Measurements from ENCODE around the gene SNX17. TPM values are rescaled to one million over a fixed set of nuclear protein-coding genes. Genes with fewer than 3 reads are reported as not detected.

Gene SNX17
- total and polyA plus RNA-seq, 2 donors (not counting 1 experiment from before 2014, with no cell fraction given): 118 to 155 TPM

DNA sequence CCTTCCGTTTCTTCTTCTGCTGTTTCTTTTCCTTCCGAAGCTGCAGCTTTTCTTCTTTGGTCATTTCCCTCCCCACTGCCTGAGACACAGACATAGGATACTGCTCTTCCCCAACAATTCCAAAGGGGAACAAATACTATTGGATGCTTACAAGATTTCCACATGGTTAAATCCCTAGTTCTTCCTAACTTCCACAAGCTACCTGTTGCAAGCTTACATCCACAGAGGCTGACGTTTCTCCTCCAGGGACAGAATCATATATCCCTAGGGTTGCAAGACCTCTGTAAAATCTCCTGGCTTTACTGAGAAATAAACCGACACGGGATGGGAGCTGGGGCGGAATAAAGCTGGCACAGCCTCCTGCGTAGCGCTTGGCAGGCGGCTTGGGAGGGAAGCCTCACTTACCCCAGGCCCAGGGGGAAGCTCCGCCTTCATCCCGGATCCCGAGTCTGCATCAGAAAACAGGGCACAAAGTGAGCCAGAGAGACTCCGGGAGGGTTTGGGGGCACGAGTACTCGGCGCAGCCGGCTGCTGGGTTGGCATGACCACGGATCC is 868 bp upstream of the SNX17 start:
- TF ChIP-seq, protein P1, sequence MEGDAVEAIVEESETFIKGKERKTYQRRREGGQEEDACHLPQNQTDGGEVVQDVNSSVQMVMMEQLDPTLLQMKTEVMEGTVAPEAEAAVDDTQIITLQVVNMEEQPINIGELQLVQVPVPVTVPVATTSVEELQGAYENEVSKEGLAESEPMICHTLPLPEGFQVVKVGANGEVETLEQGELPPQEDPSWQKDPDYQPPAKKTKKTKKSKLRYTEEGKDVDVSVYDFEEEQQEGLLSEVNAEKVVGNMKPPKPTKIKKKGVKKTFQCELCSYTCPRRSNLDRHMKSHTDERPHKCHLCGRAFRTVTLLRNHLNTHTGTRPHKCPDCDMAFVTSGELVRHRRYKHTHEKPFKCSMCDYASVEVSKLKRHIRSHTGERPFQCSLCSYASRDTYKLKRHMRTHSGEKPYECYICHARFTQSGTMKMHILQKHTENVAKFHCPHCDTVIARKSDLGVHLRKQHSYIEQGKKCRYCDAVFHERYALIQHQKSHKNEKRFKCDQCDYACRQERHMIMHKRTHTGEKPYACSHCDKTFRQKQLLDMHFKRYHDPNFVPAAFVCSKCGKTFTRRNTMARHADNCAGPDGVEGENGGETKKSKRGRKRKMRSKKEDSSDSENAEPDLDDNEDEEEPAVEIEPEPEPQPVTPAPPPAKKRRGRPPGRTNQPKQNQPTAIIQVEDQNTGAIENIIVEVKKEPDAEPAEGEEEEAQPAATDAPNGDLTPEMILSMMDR (conservative IDR thresholded peaks at IDR 0.05 in 1 of 2, IDR thresholded peaks at IDR 0.05 in 1 of 2; ENCODE audit: low read depth in 1 of 2, low read length in 2 of 2): no peak
- TF ChIP-seq EZH2 (IDR thresholded peaks at IDR 0.05; ENCODE audit: low read length, missing control alignments): no peak
- no peaks in the 10 kb centered on the region for H4K20me1 ChIP-seq (ENCODE audit: control insufficient read depth, extremely low read depth, insufficient read depth, low read length)
- H3K4me3 ChIP-seq (replicated peaks in 1 of 4; ENCODE audit: control extremely low read depth in 1 of 4, insufficient read depth in 1 of 4, low read depth in 3 of 4, low read length in 4 of 4): peak overlapping the region; percentile 96 to 99 (median 97)
- H3K36me3 ChIP-seq (ENCODE audit: control insufficient read depth, insufficient read depth, low read length): peaks cover 30% of the 10 kb centered on the region
- no peaks in the 10 kb centered on the region for H3K9me3 ChIP-seq (ENCODE audit: control insufficient read depth, insufficient read depth, low read depth, low read length)
- peak; percentile 54 to 62 for DNase-seq (ENCODE audit: low read depth in 2 of 2)
- no peaks in the 10 kb centered on the region for H3K27me3 ChIP-seq (ENCODE audit: control insufficient read depth, insufficient read depth, low read length)
- H2AFZ ChIP-seq (ENCODE audit: low read length): peak overlapping the region; percentile 95
- peak overlapping the region; percentile 95 for H3K27ac ChIP-seq (ENCODE audit: insufficient read depth, low read length)
- H3K4me1 ChIP-seq (ENCODE audit: control insufficient read depth, extremely low read depth, insufficient read depth, low read length): peaks cover 14% of the 10 kb centered on the region
- H3K4me2 ChIP-seq (ENCODE audit: extremely low read depth, insufficient read depth, low read length): peak overlapping the region; percentile 100
- peak overlapping the region; percentile 96 for H3K9ac ChIP-seq (ENCODE audit: insufficient read depth, low read length)
- H3K79me2 ChIP-seq (ENCODE audit: control insufficient read depth, insufficient read depth, low read length): peaks cover 51% of the 10 kb centered on the region

DNA sequence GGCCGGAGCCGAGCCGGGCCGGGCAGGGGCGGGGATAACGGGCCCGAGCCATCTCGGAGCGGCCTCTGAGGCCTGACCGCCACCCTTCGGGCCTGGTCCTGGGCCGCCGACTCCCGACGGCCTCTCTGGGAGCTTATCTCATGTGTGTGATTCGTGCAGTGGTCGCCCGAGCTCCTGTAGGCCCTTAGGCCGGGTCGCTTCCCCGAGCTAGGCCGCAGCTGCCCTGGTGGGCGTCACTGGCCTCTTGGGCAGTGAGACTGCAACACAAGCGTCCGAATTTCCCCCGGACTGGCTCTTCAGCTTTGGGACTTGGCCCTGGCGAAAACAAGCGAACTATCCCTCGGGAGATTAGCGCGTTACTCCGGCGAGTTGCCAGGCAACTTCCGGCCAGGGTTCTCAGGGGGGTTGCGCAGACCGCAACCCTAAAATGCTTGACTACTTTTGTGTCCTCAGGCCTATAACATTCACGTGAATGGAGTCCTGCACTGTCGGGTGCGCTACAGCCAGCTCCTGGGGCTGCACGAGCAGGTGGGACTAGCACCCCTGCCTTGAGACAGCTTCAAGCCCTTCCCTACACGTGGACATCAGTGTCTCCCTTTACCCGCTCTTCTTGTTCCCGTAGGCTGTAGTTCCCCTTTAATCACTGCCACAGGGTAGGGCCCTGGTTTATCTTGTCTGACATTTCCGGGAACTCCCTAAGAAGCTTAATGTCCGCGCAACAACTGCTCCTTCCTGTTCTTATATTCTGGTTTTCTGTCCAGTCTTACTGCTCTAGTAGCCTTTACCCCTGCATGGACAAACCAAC is 602 bp downstream of the SNX17 start:
- no peak for TF ChIP-seq EZH2 (IDR thresholded peaks at IDR 0.05; ENCODE audit: low read length, missing control alignments)
- TF ChIP-seq, protein P1 (conservative IDR thresholded peaks at IDR 0.05 in 1 of 2, IDR thresholded peaks at IDR 0.05 in 1 of 2; ENCODE audit: low read depth in 1 of 2, low read length in 2 of 2): no peak
- H3K27ac ChIP-seq (ENCODE audit: insufficient read depth, low read length): peak overlapping the region; percentile 95
- peak overlapping the region; percentile 97 for H3K9ac ChIP-seq (ENCODE audit: insufficient read depth, low read length)
- H3K4me1 ChIP-seq (ENCODE audit: control insufficient read depth, extremely low read depth, insufficient read depth, low read length): peaks cover 14% of the 10 kb centered on the region
- no peaks in the 10 kb centered on the region for H3K27me3 ChIP-seq (ENCODE audit: control insufficient read depth, insufficient read depth, low read length)
- no peaks in the 10 kb centered on the region for H3K9me3 ChIP-seq (ENCODE audit: control insufficient read depth, insufficient read depth, low read depth, low read length)
- no peaks in the 10 kb centered on the region for H4K20me1 ChIP-seq (ENCODE audit: control insufficient read depth, extremely low read depth, insufficient read depth, low read length)
- peak overlapping the region; percentile 98 for H3K4me2 ChIP-seq (ENCODE audit: extremely low read depth, insufficient read depth, low read length)
- peak; percentile 33 to 45 for DNase-seq (ENCODE audit: low read depth in 2 of 2)
- peak overlapping the region; percentile 91 to 99 (median 97) for H3K4me3 ChIP-seq (replicated peaks in 1 of 4; ENCODE audit: control extremely low read depth in 1 of 4, insufficient read depth in 1 of 4, low read depth in 3 of 4, low read length in 4 of 4)
- H3K36me3 ChIP-seq (ENCODE audit: control insufficient read depth, insufficient read depth, low read length): peaks cover 38% of the 10 kb centered on the region
- H3K79me2 ChIP-seq (ENCODE audit: control insufficient read depth, insufficient read depth, low read length): peaks cover 54% of the 10 kb centered on the region
- peak overlapping the region; percentile 88 for H2AFZ ChIP-seq (ENCODE audit: low read length)

DNA sequence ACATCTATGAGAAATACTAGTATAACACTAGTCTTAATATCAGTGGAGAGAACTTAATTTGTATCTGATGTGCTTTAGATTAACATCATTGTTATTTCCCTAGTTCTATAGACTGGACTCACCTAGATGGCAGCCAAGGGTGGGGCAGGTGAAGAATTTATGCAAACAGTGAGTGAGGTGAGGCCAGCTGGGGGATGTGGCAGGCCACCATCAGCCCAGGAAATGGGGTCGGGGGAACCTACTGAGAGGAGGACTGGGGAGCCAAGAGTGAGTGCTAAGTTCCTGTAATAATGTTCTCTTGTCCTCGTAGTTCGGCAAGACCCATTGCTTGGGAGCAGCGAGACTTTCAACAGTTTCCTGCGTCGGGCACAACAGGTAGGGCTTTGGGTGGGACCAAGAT is 2.5 kb downstream of the SNX17 start:
- no peak overlapping the region for H3K9ac ChIP-seq (ENCODE audit: insufficient read depth, low read length)
- peak overlapping the region in 1 of 4 experiments; percentile 96 for H3K4me3 ChIP-seq (replicated peaks in 1 of 4; ENCODE audit: control extremely low read depth in 1 of 4, insufficient read depth in 1 of 4, low read depth in 3 of 4, low read length in 4 of 4)
- TF ChIP-seq, protein P1 (conservative IDR thresholded peaks at IDR 0.05 in 1 of 2, IDR thresholded peaks at IDR 0.05 in 1 of 2; ENCODE audit: low read depth in 1 of 2, low read length in 2 of 2): no peak
- no peak for TF ChIP-seq EZH2 (IDR thresholded peaks at IDR 0.05; ENCODE audit: low read length, missing control alignments)
- H3K27ac ChIP-seq (ENCODE audit: insufficient read depth, low read length): no peak overlapping the region
- H2AFZ ChIP-seq (ENCODE audit: low read length): no peak overlapping the region
- no peaks in the 10 kb centered on the region for H3K9me3 ChIP-seq (ENCODE audit: control insufficient read depth, insufficient read depth, low read depth, low read length)
- H3K4me1 ChIP-seq (ENCODE audit: control insufficient read depth, extremely low read depth, insufficient read depth, low read length): peaks cover 14% of the 10 kb centered on the region
- peaks cover 36% of the 10 kb centered on the region for H3K36me3 ChIP-seq (ENCODE audit: control insufficient read depth, insufficient read depth, low read length)
- no peak overlapping the region for H3K4me2 ChIP-seq (ENCODE audit: extremely low read depth, insufficient read depth, low read length)
- H3K79me2 ChIP-seq (ENCODE audit: control insufficient read depth, insufficient read depth, low read length): peaks cover 52% of the 10 kb centered on the region
- no peak for DNase-seq (ENCODE audit: low read depth in 2 of 2)
- no peaks in the 10 kb centered on the region for H3K27me3 ChIP-seq (ENCODE audit: control insufficient read depth, insufficient read depth, low read length)
- H4K20me1 ChIP-seq (ENCODE audit: control insufficient read depth, extremely low read depth, insufficient read depth, low read length): no peaks in the 10 kb centered on the region
